T-helper 1 cell treated with Interleukin-12 subunit alpha and Interleukin-12 subunit beta and Interleukin-4 antibody, amounts not matched to agents 30 μg/mL and 1 μg/mL, for 36 hours (primary cell): Measurements from ENCODE around the gene AVPR2.

Source experiments
- H3K27ac Mint-ChIP-seq: one replicate; pipeline ENCODE4 v1.8.0; 2021; ENCODE audit warnings: mild to moderate bottlenecking, mixed read lengths
- H3K27me3 Mint-ChIP-seq: one replicate; pipeline ENCODE4 v1.8.0; 2021; ENCODE audit warnings: low read depth, mixed read lengths
- H3K36me3 Mint-ChIP-seq: one replicate; pipeline ENCODE4 v1.8.0; 2021; ENCODE audit warnings: low read depth, mixed read lengths
- H3K4me1 Mint-ChIP-seq: one replicate; pipeline ENCODE4 v1.8.0; 2021; ENCODE audit warnings: low read depth, mixed read lengths
- H3K4me3 Mint-ChIP-seq: one replicate; pipeline ENCODE4 v1.8.0; 2021; ENCODE audit warnings: mild to moderate bottlenecking, moderate library complexity, mixed read lengths
- H3K9me3 Mint-ChIP-seq: one replicate; pipeline ENCODE4 v1.8.0; 2021; ENCODE audit warnings: mixed read lengths

AVPR2 gene

GRCh38 chrX:153903991-153904957, at the start of gene AVPR2:
Gene AVPR2 (plus strand): TSS chrX:153904673. CDS start chrX:153905146, 473 bp downstream.
- Mint-ChIP-seq H3K4me3 (peak within 1 kb of the TSS; percentile 44), H3K9me3 (no peaks in the 10 kb centered on the region), H3K36me3 (peaks cover 3% of the 10 kb centered on the region), H3K27me3 (no peaks in the 10 kb centered on the region), H3K4me1 (peaks cover 28% of the 10 kb centered on the region), H3K27ac (peak within 1 kb of the TSS; percentile 68)

- Mint-ChIP-seq H3K4me1 (peaks cover 4% of the 10 kb centered on the region), H3K4me3 (no peak overlapping the region), H3K27me3 (peaks cover 25% of the 10 kb centered on the region), H3K36me3 (no peaks in the 10 kb centered on the region), H3K27ac (no peak overlapping the region), H3K9me3 (no peaks in the 10 kb centered on the region)
Observed at GRCh38 chrX:153854702-153855101, 49.8 kb upstream of the AVPR2 start.

GRCh38 chrX:153857348-153857903, 47.0 kb upstream of the AVPR2 start:
- H3K36me3 Mint-ChIP-seq = no peaks in the 10 kb centered on the region
- H3K27me3 Mint-ChIP-seq = peaks cover 12% of the 10 kb centered on the region
- H3K27ac Mint-ChIP-seq = no peak overlapping the region
- no peak overlapping the region for H3K4me3 Mint-ChIP-seq
- peaks cover 4% of the 10 kb centered on the region for H3K4me1 Mint-ChIP-seq
- H3K9me3 Mint-ChIP-seq = no peaks in the 10 kb centered on the region

GRCh38 chrX:153861151-153861550, 43.3 kb upstream of the AVPR2 start:
- no peak overlapping the region for H3K4me3 Mint-ChIP-seq
- H3K27me3 Mint-ChIP-seq = no peaks in the 10 kb centered on the region
- no peaks in the 10 kb centered on the region for H3K9me3 Mint-ChIP-seq
- H3K27ac Mint-ChIP-seq = no peak overlapping the region
- no peaks in the 10 kb centered on the region for H3K36me3 Mint-ChIP-seq
- H3K4me1 Mint-ChIP-seq = peaks cover 4% of the 10 kb centered on the region

- Mint-ChIP-seq H3K4me3 (no peak overlapping the region), H3K27me3 (no peaks in the 10 kb centered on the region), H3K4me1 (peaks cover 4% of the 10 kb centered on the region), H3K36me3 (no peaks in the 10 kb centered on the region), H3K9me3 (no peaks in the 10 kb centered on the region), H3K27ac (no peak overlapping the region)
Observed at GRCh38 chrX:153861733-153862310, 42.7 kb upstream of the AVPR2 start.

GRCh38 chrX:153862369-153863250, 41.9 kb upstream of the AVPR2 start:
- Mint-ChIP-seq H3K27ac (no peak overlapping the region), H3K27me3 (no peaks in the 10 kb centered on the region), H3K4me3 (no peak overlapping the region), H3K9me3 (no peaks in the 10 kb centered on the region), H3K4me1 (peaks cover 1% of the 10 kb centered on the region), H3K36me3 (no peaks in the 10 kb centered on the region)

GRCh38 chrX:153863251-153863991, 41.1 kb upstream of the AVPR2 start:
- Mint-ChIP-seq H3K27ac (no peak overlapping the region), H3K4me3 (no peak overlapping the region), H3K9me3 (no peaks in the 10 kb centered on the region), H3K36me3 (no peaks in the 10 kb centered on the region), H3K4me1 (no peaks in the 10 kb centered on the region), H3K27me3 (no peaks in the 10 kb centered on the region)

- Mint-ChIP-seq H3K4me3 (no peak overlapping the region), H3K4me1 (no peaks in the 10 kb centered on the region), H3K36me3 (no peaks in the 10 kb centered on the region), H3K9me3 (no peaks in the 10 kb centered on the region), H3K27me3 (no peaks in the 10 kb centered on the region), H3K27ac (no peak overlapping the region)
Observed at GRCh38 chrX:153864101-153864500, 40.4 kb upstream of the AVPR2 start.

GRCh38 chrX:153864561-153865320, 39.7 kb upstream of the AVPR2 start:
- Mint-ChIP-seq H3K36me3 (no peaks in the 10 kb centered on the region), H3K27me3 (no peaks in the 10 kb centered on the region), H3K27ac (no peak overlapping the region), H3K4me3 (no peak overlapping the region), H3K4me1 (no peaks in the 10 kb centered on the region), H3K9me3 (no peaks in the 10 kb centered on the region)

GRCh38 chrX:153865321-153865580, 39.2 kb upstream of the AVPR2 start:
- H3K27ac Mint-ChIP-seq = no peak overlapping the region
- no peaks in the 10 kb centered on the region for H3K36me3 Mint-ChIP-seq
- no peaks in the 10 kb centered on the region for H3K9me3 Mint-ChIP-seq
- H3K4me1 Mint-ChIP-seq = no peaks in the 10 kb centered on the region
- no peaks in the 10 kb centered on the region for H3K27me3 Mint-ChIP-seq
- no peak overlapping the region for H3K4me3 Mint-ChIP-seq

GRCh38 chrX:153865685-153866084, 38.8 kb upstream of the AVPR2 start:
- Mint-ChIP-seq H3K9me3 (no peaks in the 10 kb centered on the region), H3K36me3 (no peaks in the 10 kb centered on the region), H3K27me3 (no peaks in the 10 kb centered on the region), H3K4me1 (no peaks in the 10 kb centered on the region), H3K4me3 (no peak overlapping the region), H3K27ac (no peak overlapping the region)

- H3K4me1 Mint-ChIP-seq = no peaks in the 10 kb centered on the region
- no peaks in the 10 kb centered on the region for H3K27me3 Mint-ChIP-seq
- no peaks in the 10 kb centered on the region for H3K36me3 Mint-ChIP-seq
- H3K9me3 Mint-ChIP-seq = no peaks in the 10 kb centered on the region
- H3K4me3 Mint-ChIP-seq = no peak overlapping the region
- no peak overlapping the region for H3K27ac Mint-ChIP-seq
Observed at GRCh38 chrX:153866302-153867019, 38.0 kb upstream of the AVPR2 start.

- no peaks in the 10 kb centered on the region for H3K9me3 Mint-ChIP-seq
- no peaks in the 10 kb centered on the region for H3K27me3 Mint-ChIP-seq
- no peak overlapping the region for H3K4me3 Mint-ChIP-seq
- no peaks in the 10 kb centered on the region for H3K36me3 Mint-ChIP-seq
- no peak overlapping the region for H3K27ac Mint-ChIP-seq
- H3K4me1 Mint-ChIP-seq = no peaks in the 10 kb centered on the region
Observed at GRCh38 chrX:153867139-153867538, 37.3 kb upstream of the AVPR2 start.
